HG02759 (cell line): ENCODE results near the gene SFXN2.
"Not testable (repeated sequence)": the region's sequence is repeated elsewhere in the genome, so short reads cannot be mapped to it uniquely, and the experiment has no call there.

ENCODE experiments used
- ATAC-seq: cut with Tn5 transposase; IDR thresholded peaks from one replicate; pipeline ENCODE4 v1.9.1; 2021; ENCODE audit warnings: mild to moderate bottlenecking, moderate library complexity; ENCODE audit not compliant: unreplicated experiment

Gene SFXN2

GRCh38 chr10:102752266-102752930, 38.0 kb downstream of the SFXN2 start:
- ATAC-seq = no peak

- ATAC-seq = no peak
Measured at GRCh38 chr10:102752934-102753664, 38.7 kb downstream of the SFXN2 start.

- ATAC-seq = no peak
Measured at GRCh38 chr10:102753718-102754117, 39.3 kb downstream of the SFXN2 start.

DNA sequence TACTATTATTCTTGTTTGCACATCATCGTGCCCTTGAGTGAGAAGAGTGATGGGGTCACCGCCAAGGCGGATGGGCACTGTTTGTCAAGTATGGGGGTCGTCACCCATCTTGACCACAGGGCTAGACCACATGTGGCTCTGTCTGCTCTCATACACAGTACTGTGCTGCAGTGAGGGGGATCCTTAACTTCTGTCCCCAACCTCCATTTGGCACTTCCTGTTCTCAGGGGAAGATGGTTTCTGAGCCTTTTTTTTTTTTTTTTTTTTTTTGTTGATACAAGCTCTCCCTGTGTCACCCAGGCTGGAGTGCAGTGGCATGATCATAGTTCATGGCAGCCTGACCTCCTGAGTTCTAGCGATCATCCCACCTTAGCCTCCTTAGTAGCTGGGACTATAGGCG, 42.9 kb downstream of the SFXN2 start:
- no peak for ATAC-seq

- ATAC-seq = no peak
Measured at GRCh38 chr10:102758240-102758932, 44.0 kb downstream of the SFXN2 start.

GRCh38 chr10:102758933-102759262, 44.5 kb downstream of the SFXN2 start:
- ATAC-seq = not testable (repeated sequence)

DNA sequence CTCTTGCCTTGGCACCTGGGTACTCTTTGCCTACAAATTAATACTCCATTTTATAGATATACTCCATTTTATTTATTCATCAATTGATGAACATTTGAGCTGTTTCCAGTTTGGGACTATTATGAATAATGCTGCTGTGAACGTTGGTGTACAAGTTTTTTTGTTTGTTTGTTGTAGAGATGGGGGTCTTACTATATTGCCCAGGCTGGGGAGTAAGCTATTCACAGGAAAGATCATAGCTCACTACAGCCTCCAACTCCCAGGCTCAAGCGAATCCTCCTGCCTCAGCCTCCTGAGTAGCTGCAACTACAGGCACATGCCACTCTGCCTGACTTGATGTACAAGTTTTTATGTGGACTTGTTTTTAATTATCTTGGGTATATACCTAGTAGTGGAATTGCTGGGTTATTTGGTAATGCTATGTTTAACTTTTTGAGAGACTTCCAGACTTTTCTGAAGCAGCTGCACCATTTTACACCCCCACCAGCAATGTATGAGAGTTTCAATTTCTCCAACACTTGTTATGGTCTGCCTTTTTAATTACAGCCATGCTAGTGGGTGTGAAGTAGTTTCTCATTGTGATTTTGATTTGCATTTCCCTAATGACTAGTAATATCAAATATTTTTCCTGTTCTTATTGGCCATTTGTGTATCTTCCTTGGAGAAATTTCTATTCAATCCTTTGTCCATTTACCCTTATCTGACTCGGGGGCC, 45.2 kb downstream of the SFXN2 start:
- ATAC-seq = no peak

GRCh38 chr10:102761981-102762380, 47.5 kb downstream of the SFXN2 start:
- no peak for ATAC-seq

DNA sequence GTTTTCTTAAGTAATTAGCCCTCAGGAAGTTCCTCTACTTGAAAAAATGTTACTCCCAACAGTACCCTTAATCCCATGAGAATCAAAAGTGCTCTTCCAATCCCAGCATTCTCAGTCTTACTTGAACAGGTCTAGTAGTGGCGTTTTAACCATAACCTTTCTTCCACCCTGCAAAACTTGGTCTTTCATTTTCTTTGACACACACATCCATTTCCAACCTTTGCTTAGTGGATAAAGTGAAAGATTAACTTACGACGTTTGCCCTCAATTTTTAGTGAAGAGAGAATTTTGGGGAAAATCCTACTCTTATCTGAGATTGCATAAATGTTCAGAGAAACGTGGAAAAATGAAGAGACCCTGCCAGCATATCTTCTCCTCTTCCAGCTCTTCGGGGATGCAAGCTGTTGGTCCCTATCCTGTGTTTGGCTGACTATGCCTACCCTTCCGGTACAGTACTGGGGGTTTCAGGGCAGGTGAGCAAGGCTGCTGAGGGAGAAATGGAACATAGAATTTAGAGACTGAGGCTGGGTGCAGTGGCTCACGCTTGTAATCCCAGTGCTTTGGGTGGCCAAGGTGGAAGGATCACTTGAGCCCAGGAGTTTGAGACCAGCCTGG, 48.1 kb downstream of the SFXN2 start:
- ATAC-seq = no peak

- ATAC-seq = no peak
Measured at GRCh38 chr10:102763037-102763607, 48.7 kb downstream of the SFXN2 start.

- ATAC-seq = no peak
Measured at GRCh38 chr10:102764470-102765161, 50.2 kb downstream of the SFXN2 start.

- no peak for ATAC-seq
Measured at GRCh38 chr10:102765336-102765735, 50.9 kb downstream of the SFXN2 start.

DNA sequence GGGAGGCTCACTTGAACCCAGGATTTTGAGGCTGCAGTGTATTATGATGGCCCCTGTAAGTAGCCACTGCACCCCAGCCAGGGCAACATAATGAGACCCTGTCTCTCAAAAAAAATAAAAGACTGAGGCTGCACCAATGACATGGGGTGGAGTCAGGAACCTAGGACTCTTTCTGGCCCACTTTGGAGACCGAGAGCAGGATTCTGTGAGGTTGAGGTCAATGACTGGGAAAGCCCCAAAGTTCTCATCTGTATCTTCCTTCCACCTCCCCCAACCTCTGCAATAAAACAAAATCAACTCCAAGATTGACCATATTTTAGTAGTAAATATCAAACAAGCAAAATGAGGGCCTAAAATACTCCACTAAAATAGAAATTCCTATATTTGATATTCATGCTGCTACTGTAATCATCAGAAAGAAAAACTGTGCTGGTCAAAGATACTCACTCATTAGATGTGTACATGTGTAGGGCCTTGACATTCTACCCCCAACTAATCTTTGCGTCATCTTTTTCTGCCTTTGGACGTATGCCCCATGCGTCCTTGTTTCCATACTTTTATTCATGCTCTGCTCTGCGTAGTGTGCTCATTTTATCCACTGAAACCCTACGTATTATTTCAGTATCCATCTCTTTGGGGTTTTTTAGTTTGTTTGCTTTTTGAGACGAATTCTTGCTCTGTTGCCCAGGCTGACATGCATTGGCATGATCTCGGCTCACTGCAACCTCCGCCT, 53.2 kb downstream of the SFXN2 start:
- no peak for ATAC-seq

GRCh38 chr10:102769375-102770107, 55.1 kb downstream of the SFXN2 start:
- ATAC-seq = no peak

GRCh38 chr10:102770108-102770482, 55.7 kb downstream of the SFXN2 start:
- no peak for ATAC-seq

GRCh38 chr10:102770792-102771191, 56.4 kb downstream of the SFXN2 start:
- ATAC-seq = no peak

DNA sequence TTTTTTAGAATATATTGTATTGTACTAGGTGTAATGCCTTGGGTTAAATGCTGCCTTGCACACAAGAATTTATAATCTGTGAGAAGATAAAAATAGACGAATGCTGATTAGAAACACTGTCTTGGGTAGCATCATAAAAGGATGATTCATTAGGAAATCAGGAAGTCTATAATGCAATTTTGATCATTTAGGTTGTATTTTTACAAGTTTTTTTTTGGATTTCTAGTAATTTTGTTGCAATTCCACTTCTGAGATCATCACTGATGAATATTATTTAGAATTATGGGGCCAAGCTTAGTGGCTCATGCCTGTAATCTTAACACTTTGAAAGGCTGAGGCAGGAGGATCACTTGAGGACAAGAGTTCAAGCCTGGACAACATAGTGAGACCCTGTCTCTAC, 58.9 kb downstream of the SFXN2 start:
- ATAC-seq = no peak

- no peak for ATAC-seq
Measured at GRCh38 chr10:102773986-102774385, 59.5 kb downstream of the SFXN2 start.
